Neural progenitor cell (in vitro differentiated cells): ENCODE data around the gene MFAP5.

Experiments
- CTCF ChIP-seq: fragments of 200-600 bp; sonication (generic); IDR thresholded peaks from 2 replicates; pipeline ENCODE4 v1.5.1; 2017; ENCODE audit warnings: antibody characterized with exemption, mild to moderate bottlenecking
- EZH2 ChIP-seq: fragments of 200-600 bp; sonication (generic); IDR thresholded peaks from 2 replicates; pipeline ENCODE4 v1.6.1; 2017; ENCODE audit warnings: antibody characterized with exemption, mild to moderate bottlenecking, moderate library complexity

GRCh38 chr12:8638951-8639350, 23.7 kb downstream of the MFAP5 start:
- TF ChIP-seq CTCF, result no peak
- TF ChIP-seq EZH2, result no peak
